Mucosa of descending colon (tissue), 3 donors: ENCODE measurements around the gene PSPN. TPM values are rescaled to one million over a fixed set of nuclear protein-coding genes. Genes with fewer than 3 reads are reported as not detected.
"Not testable (repeated sequence)": the region's sequence is repeated elsewhere in the genome, so short reads cannot be mapped to it uniquely, and the experiment has no call there.

Source experiments
- ATAC-seq: fragments of 200-7000 bp; cut with Tn5 transposase; one replicate; pipeline ENCODE4 v1.9.1; 2020; ENCODE audit warnings: mild to moderate bottlenecking, moderate library complexity
- DNase-seq, 3 donors: peaks; one replicate each; pipeline ENCODE4 v3.0.0-alpha.2; 2020
- H3K36me3 ChIP-seq: fragments of 200-600 bp; one replicate; pipeline ENCODE4 v1.8.0; 2021; ENCODE audit warnings: low read depth, mild to moderate bottlenecking
- H3K4me1 ChIP-seq: fragments of 200-600 bp; one replicate; pipeline ENCODE4 v1.8.0; 2021; ENCODE audit warnings: low read depth, mild to moderate bottlenecking
- H3K4me3 ChIP-seq: fragments of 200-600 bp; one replicate; pipeline ENCODE4 v1.8.0; 2021; ENCODE audit warnings: mild to moderate bottlenecking
- H3K9me3 ChIP-seq: fragments of 200-600 bp; one replicate; pipeline ENCODE4 v1.8.0; 2021; ENCODE audit warnings: mild to moderate bottlenecking
- intact Hi-C, 2 donors: fragments of 100-400 bp; cut with DNase I in 1 of 2; cut with micrococcal nuclease in 1 of 2; formaldehyde crosslinking; loops; one replicate each; pipeline versions ENCODE4 v1.11.0 to v1.11.1; 2022; cut with DNase I, micrococcal nuclease
- total RNA-seq, 3 donors: library from RNA; stranded (reverse); fragmentation: NEBNext Ultra II Directional in 2 of 3; extraction: Animal tissue kit (Norgen Biotek cat#: 25700) in 2 of 3; gene quantifications; one replicate each; pipeline versions ENCODE4 v1.2.1 to v1.2.4, GENCODE V29; 2021 to 2023
- TF ChIP-seq, protein P1 (sequence below): fragments of 200-600 bp; IDR thresholded peaks from one replicate; pipeline ENCODE4 v1.8.0; 2022; ENCODE audit warnings: antibody characterized with exemption, mild to moderate bottlenecking
- donor health status: DM: no; HTN: no; CAD: no; lungs with moderate emphysema.
- donor health status: DM: no; HTN: no; CAD: no.
- donor health status: DM: no; HTN: yes; CAD: no.

The PSPN gene
- total RNA-seq, 3 donors from 2014 or later, result 2.0 to 2.8 (median 2.5) TPM

DNA sequence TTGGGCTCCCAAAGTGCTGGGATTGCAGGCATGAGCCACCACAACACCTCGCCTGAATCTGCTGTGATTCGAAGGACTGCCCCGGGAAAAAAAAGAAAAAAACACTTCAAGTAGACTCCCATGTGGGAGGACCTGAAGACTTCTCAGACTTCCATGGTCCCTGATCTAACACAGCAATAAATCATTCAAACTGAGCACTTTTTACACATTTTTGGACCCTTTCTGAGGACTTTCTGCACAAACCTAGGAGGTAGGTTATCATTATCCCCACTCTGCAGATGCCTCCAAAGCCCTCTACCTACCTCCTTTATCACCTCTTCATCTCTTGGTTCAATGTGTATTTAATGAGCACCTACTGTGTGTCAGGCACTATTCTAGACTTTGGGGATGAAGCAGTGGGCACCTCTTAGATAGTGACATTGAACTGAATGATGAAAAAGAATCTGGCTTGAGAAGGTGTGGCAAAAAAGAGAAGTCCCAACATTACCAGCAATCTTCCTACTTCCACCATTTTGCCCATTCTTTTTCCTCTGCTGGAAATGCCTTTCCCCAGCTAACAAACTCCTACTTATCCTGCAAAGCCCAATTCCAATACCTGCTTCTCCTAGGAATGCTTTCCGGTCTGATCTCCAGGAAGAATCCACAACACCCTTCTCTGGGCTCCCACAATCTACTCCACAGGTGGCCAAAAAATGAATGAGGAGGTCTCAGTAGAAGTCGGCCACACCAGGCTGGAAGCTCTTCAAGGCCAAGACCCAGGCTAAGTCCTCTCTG lies 16.0 kb downstream of the PSPN start:
- TF ChIP-seq, protein P1, sequence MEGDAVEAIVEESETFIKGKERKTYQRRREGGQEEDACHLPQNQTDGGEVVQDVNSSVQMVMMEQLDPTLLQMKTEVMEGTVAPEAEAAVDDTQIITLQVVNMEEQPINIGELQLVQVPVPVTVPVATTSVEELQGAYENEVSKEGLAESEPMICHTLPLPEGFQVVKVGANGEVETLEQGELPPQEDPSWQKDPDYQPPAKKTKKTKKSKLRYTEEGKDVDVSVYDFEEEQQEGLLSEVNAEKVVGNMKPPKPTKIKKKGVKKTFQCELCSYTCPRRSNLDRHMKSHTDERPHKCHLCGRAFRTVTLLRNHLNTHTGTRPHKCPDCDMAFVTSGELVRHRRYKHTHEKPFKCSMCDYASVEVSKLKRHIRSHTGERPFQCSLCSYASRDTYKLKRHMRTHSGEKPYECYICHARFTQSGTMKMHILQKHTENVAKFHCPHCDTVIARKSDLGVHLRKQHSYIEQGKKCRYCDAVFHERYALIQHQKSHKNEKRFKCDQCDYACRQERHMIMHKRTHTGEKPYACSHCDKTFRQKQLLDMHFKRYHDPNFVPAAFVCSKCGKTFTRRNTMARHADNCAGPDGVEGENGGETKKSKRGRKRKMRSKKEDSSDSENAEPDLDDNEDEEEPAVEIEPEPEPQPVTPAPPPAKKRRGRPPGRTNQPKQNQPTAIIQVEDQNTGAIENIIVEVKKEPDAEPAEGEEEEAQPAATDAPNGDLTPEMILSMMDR, result no peak
- no peak overlapping the region for H3K4me3 ChIP-seq
- intact Hi-C loops, result no loop called here
- no peak for DNase-seq
- ATAC-seq, result no peak
- H3K4me1 ChIP-seq, result peaks cover 7% of the 10 kb centered on the region
- no peaks in the 10 kb centered on the region for H3K9me3 ChIP-seq
- H3K36me3 ChIP-seq, result no peaks in the 10 kb centered on the region

DNA sequence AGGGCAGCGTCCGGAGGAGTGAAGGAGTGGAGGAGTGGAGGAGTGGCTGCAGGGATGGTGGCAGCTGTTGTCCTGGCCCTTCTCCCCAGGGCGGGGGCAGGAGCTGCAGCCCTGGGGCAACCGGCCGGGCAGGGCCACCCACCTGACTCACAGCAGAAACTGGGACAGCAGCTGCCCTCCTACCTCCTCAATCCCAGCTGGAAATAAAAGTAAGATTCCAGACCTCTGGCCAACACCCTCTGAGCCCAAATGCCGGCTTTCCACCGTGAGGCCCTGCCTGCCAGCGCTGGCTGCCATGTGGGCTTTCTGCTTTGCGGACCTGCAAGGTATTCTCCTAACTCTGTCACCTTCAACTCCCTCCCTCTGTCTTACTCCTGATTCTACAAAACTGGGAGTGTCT lies 17.7 kb downstream of the PSPN start:
- ATAC-seq, result no peak
- intact Hi-C loops, result no loop called here
- no peaks in the 10 kb centered on the region for H3K9me3 ChIP-seq

DNA sequence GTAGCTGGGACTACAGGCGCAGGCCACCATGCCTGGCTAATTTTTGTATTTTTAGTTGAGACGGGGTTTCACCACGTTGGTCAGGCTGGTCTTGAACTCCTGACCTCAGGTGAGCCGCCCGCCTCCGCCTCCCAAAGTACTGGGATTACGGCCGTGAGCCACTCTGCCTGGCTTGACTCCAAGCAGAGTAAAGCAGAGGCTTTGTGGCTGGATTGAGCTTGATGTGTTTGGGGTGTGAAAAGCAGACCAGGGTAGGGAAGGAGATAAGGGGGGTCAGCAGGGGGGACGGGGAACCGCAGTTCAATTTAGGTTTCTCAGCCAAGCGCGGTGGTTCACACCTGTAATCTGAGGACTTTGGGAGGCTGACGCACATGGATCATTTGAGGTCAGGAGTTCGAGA lies 18.6 kb downstream of the PSPN start:
- TF ChIP-seq, protein P1, result no peak
- ATAC-seq, result no peak
- intact Hi-C loops, result no loop called here

More for the DNA sequence above, 17.7 kb downstream of the PSPN start:
- Histone ChIP-seq H3K4me1 (peaks cover 7% of the 10 kb centered on the region), H3K4me3 (no peak overlapping the region), H3K36me3 (no peaks in the 10 kb centered on the region)
- DNase-seq, result no peak
- TF ChIP-seq, protein P1, result no peak

DNA sequence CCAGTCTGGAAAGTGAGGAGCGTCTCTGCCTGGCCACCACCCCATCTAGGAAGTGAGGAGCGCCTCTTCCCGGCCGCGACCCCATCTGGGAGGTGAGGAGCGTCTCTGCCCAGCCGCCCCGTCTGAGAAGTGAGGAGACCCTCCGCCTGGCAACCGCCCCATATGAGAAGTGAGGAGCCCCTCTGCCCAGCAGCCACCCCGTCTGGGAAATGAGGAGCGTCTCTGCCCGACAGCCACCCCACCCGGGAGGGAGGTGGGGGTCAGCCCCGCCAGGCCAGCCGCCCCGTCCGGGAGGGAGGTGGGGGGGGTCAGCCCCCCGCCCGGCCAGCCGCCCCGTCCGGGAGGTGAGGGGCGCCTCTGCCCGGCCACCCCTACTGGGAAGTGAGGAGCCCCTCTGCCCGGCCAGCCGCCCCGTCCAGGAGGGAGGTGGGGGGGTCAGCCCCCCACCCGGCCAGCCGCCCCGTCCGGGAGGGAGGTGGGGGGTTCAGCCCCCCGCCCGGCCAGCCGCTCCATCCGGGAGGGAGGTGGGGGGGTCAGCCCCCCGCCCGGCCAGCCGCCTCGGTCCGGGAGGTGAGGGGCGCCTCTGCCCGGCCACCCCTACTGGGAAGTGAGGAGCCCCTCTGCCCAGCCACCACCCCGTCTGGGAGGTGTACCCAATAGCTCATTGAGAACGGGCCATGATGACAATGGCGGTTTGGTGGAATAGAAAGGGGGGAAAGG lies 20.3 kb downstream of the PSPN start:
- intact Hi-C loops, ATAC-seq: not testable (repeated sequence)

More for the DNA sequence above, 18.6 kb downstream of the PSPN start:
- no peaks in the 10 kb centered on the region for H3K9me3 ChIP-seq
- no peak overlapping the region for H3K4me3 ChIP-seq
- DNase-seq, result no peak
- H3K36me3 ChIP-seq, result no peaks in the 10 kb centered on the region
- H3K4me1 ChIP-seq, result peaks cover under 1% of the 10 kb centered on the region

DNA sequence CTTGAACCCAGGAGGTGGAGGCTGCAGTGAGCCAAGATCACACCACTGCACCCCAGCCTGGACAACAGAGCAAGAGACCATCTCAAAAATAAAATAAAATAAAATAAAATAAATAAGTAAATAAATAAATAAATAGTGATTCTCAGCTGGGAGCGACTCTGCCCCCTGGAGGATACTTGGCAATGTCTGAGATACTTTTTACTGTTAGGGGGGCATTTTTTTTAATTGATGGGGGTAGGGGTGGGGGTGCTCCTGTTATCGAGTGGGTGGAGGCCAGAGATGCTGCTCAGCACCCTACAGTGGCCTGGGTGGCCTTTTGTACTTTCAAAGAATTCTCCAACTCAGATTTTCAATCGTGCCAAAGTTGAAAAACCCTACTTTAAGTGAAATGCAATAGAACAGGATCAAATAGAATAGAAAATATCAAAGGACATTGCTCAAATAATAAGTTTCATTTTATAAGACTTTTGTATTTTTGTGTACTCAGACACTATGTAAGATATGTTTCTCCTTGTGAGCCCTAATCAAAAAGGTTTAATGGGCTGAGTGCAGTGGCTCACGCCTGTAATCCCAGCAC lies 21.5 kb downstream of the PSPN start:
- intact Hi-C loops, result no loop called here
- ATAC-seq, result no peak
- TF ChIP-seq, protein P1, result no peak
- DNase-seq, result no peak
- H3K9me3 ChIP-seq, result no peaks in the 10 kb centered on the region
- no peaks in the 10 kb centered on the region for H3K36me3 ChIP-seq
- no peak overlapping the region for H3K4me3 ChIP-seq
- no peaks in the 10 kb centered on the region for H3K4me1 ChIP-seq

More for the DNA sequence above, 20.3 kb downstream of the PSPN start:
- DNase-seq, H3K9me3 ChIP-seq, H3K4me1 ChIP-seq, H3K4me3 ChIP-seq, H3K36me3 ChIP-seq: not testable (repeated sequence)
